ENCODE measurements around the gene NUTM1.
"Not testable (repeated sequence)": the region's sequence is repeated elsewhere in the genome, so short reads cannot be mapped to it uniquely, and the experiment has no call there.

Gene NUTM1

GRCh38 chr15:34389594-34390086 is 46.5 kb downstream of the NUTM1 start:
- DNase-seq; in situ Hi-C loops (cut with MboI; ENCODE audit: low pct_unique_long_range_greater_than_20kb, low sequenced_read_pairs): not testable (repeated sequence)

GRCh38 chr15:34392981-34393380 is 49.9 kb downstream of the NUTM1 start:
- in situ Hi-C loops (cut with MboI; ENCODE audit: low pct_unique_long_range_greater_than_20kb, low sequenced_read_pairs); DNase-seq: not testable (repeated sequence)

- in situ Hi-C loops (cut with MboI; ENCODE audit: low pct_unique_long_range_greater_than_20kb, low sequenced_read_pairs); DNase-seq: not testable (repeated sequence)
Observed at GRCh38 chr15:34397637-34398259, 54.6 kb downstream of the NUTM1 start.

GRCh38 chr15:34403160-34403598 is 60.1 kb downstream of the NUTM1 start:
- in situ Hi-C loops (cut with MboI; ENCODE audit: low pct_unique_long_range_greater_than_20kb, low sequenced_read_pairs) = not testable (repeated sequence)

GRCh38 chr15:34403899-34404298 is 60.8 kb downstream of the NUTM1 start:
- DNase-seq; in situ Hi-C loops (cut with MboI; ENCODE audit: low pct_unique_long_range_greater_than_20kb, low sequenced_read_pairs): not testable (repeated sequence)

More at GRCh38 chr15:34403160-34403598, 60.1 kb downstream of the NUTM1 start:
- not testable (repeated sequence) for DNase-seq
